ENCODE results near the gene ZEB2. TPM values are rescaled to one million over a fixed set of nuclear protein-coding genes. Genes with fewer than 3 reads are reported as not detected.

ZEB2 gene
- total and polyA plus RNA-seq, 2 of the 8 experiments (the other 6 are each of a cell fraction or from before 2014, with no cell fraction given), result 0.38 TPM; not detected in 1

DNA sequence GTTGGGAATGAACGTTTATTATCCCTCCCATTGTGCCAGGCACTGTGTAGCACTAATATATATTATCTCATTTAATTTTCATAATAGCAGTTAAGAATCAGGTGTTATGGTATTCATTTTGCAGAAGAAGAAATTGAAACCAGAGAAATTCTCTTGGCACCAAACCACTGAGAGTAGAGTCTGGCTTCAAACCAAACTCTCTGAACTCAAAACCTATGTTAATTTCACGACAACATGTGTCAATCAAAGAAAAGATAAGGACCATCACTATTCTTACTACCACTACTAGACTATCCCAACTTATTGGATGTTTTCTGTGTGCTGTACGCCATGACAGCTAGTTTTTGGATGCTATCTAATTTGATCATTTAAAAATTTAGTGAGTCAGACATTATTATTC, 24.1 kb upstream of the ZEB2 start:
- no peaks in the 10 kb centered on the region for H3K9me3 ChIP-seq (ENCODE audit: insufficient read depth in 2 of 2, low read depth in 1 of 2, low read length in 1 of 2)
- POLR2A ChIA-PET (ENCODE audit: partially characterized antibody), result no interaction called here
- H3K79me1 ChIP-seq (ENCODE audit: low read depth, low read length), result no peaks in the 10 kb centered on the region
- TF ChIP-seq FOSL1 (IDR thresholded peaks at IDR 0.05; ENCODE audit: insufficient read depth, low read depth, low read length), result no peak
- TF ChIP-seq SIX5 (IDR thresholded peaks at IDR 0.05; ENCODE audit: low read depth, low read length), result no peak
- TF ChIP-seq BCL11A (IDR thresholded peaks at IDR 0.05; ENCODE audit: low read depth in 2 of 2, low read length in 2 of 2), result no peak
- no peak for TF ChIP-seq TCF12 (IDR thresholded peaks at IDR 0.05; ENCODE audit: low read depth, low read length)
- no peak for TF ChIP-seq RFX5 (IDR thresholded peaks at IDR 0.05; ENCODE audit: borderline replicate concordance, low read depth, low read length)
- TF ChIP-seq, protein P1, sequence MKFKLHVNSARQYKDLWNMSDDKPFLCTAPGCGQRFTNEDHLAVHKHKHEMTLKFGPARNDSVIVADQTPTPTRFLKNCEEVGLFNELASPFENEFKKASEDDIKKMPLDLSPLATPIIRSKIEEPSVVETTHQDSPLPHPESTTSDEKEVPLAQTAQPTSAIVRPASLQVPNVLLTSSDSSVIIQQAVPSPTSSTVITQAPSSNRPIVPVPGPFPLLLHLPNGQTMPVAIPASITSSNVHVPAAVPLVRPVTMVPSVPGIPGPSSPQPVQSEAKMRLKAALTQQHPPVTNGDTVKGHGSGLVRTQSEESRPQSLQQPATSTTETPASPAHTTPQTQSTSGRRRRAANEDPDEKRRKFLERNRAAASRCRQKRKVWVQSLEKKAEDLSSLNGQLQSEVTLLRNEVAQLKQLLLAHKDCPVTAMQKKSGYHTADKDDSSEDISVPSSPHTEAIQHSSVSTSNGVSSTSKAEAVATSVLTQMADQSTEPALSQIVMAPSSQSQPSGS (IDR thresholded peaks at IDR 0.05; ENCODE audit: low read length), result no peak
- no peak for TF ChIP-seq TBP (IDR thresholded peaks at IDR 0.05; ENCODE audit: low read depth, low read length)
- TF ChIP-seq YY1 (IDR thresholded peaks at IDR 0.05; ENCODE audit: low read depth, low read length), result no peak
- TF ChIP-seq PHF8 (conservative IDR thresholded peaks at IDR 0.05; ENCODE audit: low read depth, low read length), result no peak
- no peak for TF ChIP-seq SUZ12 (IDR thresholded peaks at IDR 0.05; ENCODE audit: low read length)
- no peak for TF ChIP-seq SP1 (IDR thresholded peaks at IDR 0.05; ENCODE audit: low read depth, low read length)
- no peak for TF ChIP-seq TEAD4 (IDR thresholded peaks at IDR 0.05; ENCODE audit: low read depth, low read length)
- no peak for TF ChIP-seq GABPA (IDR thresholded peaks at IDR 0.05; ENCODE audit: borderline replicate concordance, insufficient read depth, low read length)
- TF ChIP-seq SP2 (IDR thresholded peaks at IDR 0.05; ENCODE audit: low read length), result no peak

More for the DNA sequence above, 24.1 kb upstream of the ZEB2 start:
- Histone ChIP-seq H3K14ac (ENCODE audit: insufficient read length) (no peak overlapping the region), H3K4me1 (replicated peaks in 1 of 4; ENCODE audit: control insufficient read depth in 3 of 4, insufficient read depth in 4 of 4, low read length in 3 of 4) (no peaks in the 10 kb centered on the region), H2BK120ac (replicated peaks; ENCODE audit: low read depth, low read length) (no peak overlapping the region), H4K8ac (ENCODE audit: extremely low read depth, insufficient read depth, low read length) (no peak overlapping the region), H2BK12ac (ENCODE audit: low read depth, low read length) (no peak overlapping the region), H3K27ac (ENCODE audit: low read depth, low read length) (no peak overlapping the region), H3K4ac (replicated peaks; ENCODE audit: insufficient read length, low read depth, low read length) (no peak overlapping the region), H2BK5ac (ENCODE audit: low read depth, low read length) (no peak overlapping the region), H2AK5ac (ENCODE audit: low read depth, low read length) (no peak overlapping the region), H4K91ac (replicated peaks; ENCODE audit: insufficient read length, low read length) (no peak overlapping the region), H3K79me2 (ENCODE audit: control insufficient read depth in 1 of 2, insufficient read depth in 2 of 2, low read length in 2 of 2) (no peaks in the 10 kb centered on the region), H3K4me3 (ENCODE audit: extremely low read depth in 1 of 4, insufficient read depth in 2 of 4, low read depth in 3 of 4, low read length in 4 of 4) (no peak overlapping the region), H3K18ac (ENCODE audit: extremely low read depth, low read length) (no peak overlapping the region), H3K23ac (ENCODE audit: insufficient read length) (no peak overlapping the region), H3K27me3 (replicated peaks in 1 of 4; ENCODE audit: control insufficient read depth in 3 of 4, extremely low read depth in 1 of 4, insufficient read depth in 3 of 4, low read length in 3 of 4) (no peaks in the 10 kb centered on the region), H3K9ac (replicated peaks in 1 of 4; ENCODE audit: extremely low read depth in 1 of 4, low read depth in 3 of 4, low read length in 3 of 4) (no peak overlapping the region), H3K23me2 (ENCODE audit: low read depth, low read length) (no peaks in the 10 kb centered on the region), H4K5ac (ENCODE audit: insufficient read length, low read depth, low read length) (no peak overlapping the region), H3K36me3 (ENCODE audit: control insufficient read depth in 2 of 4, insufficient read depth in 4 of 4, low read length in 3 of 4) (no peaks in the 10 kb centered on the region), H2AFZ (ENCODE audit: low read length) (no peak overlapping the region), H2BK15ac (ENCODE audit: low read length) (no peak overlapping the region), H4K20me1 (replicated peaks in 1 of 2; ENCODE audit: control insufficient read depth in 1 of 2, insufficient read depth in 2 of 2, low read length in 2 of 2) (no peaks in the 10 kb centered on the region), H3K56ac (replicated peaks; ENCODE audit: insufficient read length, low read depth, low read length) (no peak overlapping the region), H3K4me2 (ENCODE audit: insufficient read depth in 1 of 2, low read depth in 2 of 2, low read length in 2 of 2) (no peak overlapping the region), H2BK20ac (ENCODE audit: low read length) (no peak overlapping the region)
- 90% methylated on average over 3 of the region's 3 CpGs; no CpG with 5 or more reads in 1 of the 2 experiments for WGBS, 2 experiments (ENCODE audit: extremely low coverage in 1 of 2, insufficient coverage in 1 of 2, insufficient read length in 1 of 2, insufficient replicate concordance in 2 of 2, low coverage in 1 of 2, low lambda C conversion rate in 2 of 2, missing lambda C conversion rate in 1 of 2)
- FAIRE-seq (no peak), DNase-seq (ENCODE audit: low read depth in 1 of 2, low spot score in 2 of 2) (no peak)
- CTCF ChIA-PET (ENCODE audit: partially characterized antibody), result interaction anchor here (0.5 kb wide), 1 partner anchor 10 kb away, joined by 4 read pairs; no protein-coding TSS in a partner anchor
